Activated CD8-positive, alpha-beta T cell treated with anti-CD3 and anti-CD28 coated beads for 36 hours (primary cell): Measurements from ENCODE around the gene CLEC4E. TPM values are rescaled to one million over a fixed set of nuclear protein-coding genes. Genes with fewer than 3 reads are reported as not detected.

Source experiments
- ATAC-seq: fragments of 200-7000 bp; cut with Tn5 transposase; one replicate; pipeline ENCODE4 v1.10.0; 2021; ENCODE audit warnings: mild to moderate bottlenecking, moderate library complexity
- CTCF ChIA-PET: fragments of 350-600 bp; sonication (Branson Sonifier 250); formaldehyde crosslinking; loops from one replicate; lab custom pipeline; 2021; ENCODE audit warnings: antibody characterized with exemption; lab: Charles Lee
- POLR2A ChIA-PET: fragments of 350-600 bp; sonication (Branson Sonifier 250); formaldehyde crosslinking; loops from one replicate; lab custom pipeline; 2021; ENCODE audit warnings: antibody characterized with exemption; lab: Charles Lee
- DNase-seq: peaks from one replicate; pipeline ENCODE4 v3.0.0-alpha.2; 2020
- H3K27ac Mint-ChIP-seq: one replicate; pipeline ENCODE4 v1.8.0; 2021; ENCODE audit warnings: mild to moderate bottlenecking, mixed read lengths
- H3K27me3 Mint-ChIP-seq: one replicate; pipeline ENCODE4 v1.8.0; 2021; ENCODE audit warnings: mixed read lengths
- H3K36me3 Mint-ChIP-seq: one replicate; pipeline ENCODE4 v1.8.0; 2021; ENCODE audit warnings: low read depth, mixed read lengths
- H3K4me1 Mint-ChIP-seq: one replicate; pipeline ENCODE4 v1.8.0; 2021; ENCODE audit warnings: low read depth, mixed read lengths
- H3K4me3 Mint-ChIP-seq: one replicate; pipeline ENCODE4 v1.8.0; 2021; ENCODE audit warnings: mild to moderate bottlenecking, moderate library complexity, mixed read lengths
- H3K9me3 Mint-ChIP-seq: one replicate; pipeline ENCODE4 v1.8.0; 2021; ENCODE audit warnings: mixed read lengths
- CTCF ChIP-seq: fragments of 200-600 bp; IDR thresholded peaks from one replicate; pipeline ENCODE4 v1.8.0; 2022; ENCODE audit warnings: antibody characterized with exemption, mild to moderate bottlenecking
- intact Hi-C: fragments of 100-400 bp; cut with micrococcal nuclease; formaldehyde crosslinking; loops from one replicate; pipeline ENCODE4 v1.10.0; 2022
- total RNA-seq, 2 experiments: library from RNA; stranded (reverse); gene quantifications; one replicate each; pipeline ENCODE4 v1.2.3, GENCODE V29; 2021

Gene CLEC4E
- total RNA-seq, 2 experiments from 2014 or later, result not detected

- no peak for TF ChIP-seq CTCF
- intact Hi-C loops, result loop anchor here (2.0 kb wide), 1 partner anchor 156 kb away; no protein-coding TSS in a partner anchor
- POLR2A ChIA-PET, result interaction anchor here (0.6 kb wide), 1 partner anchor 16 kb away, joined by 4 read pairs; no protein-coding TSS in a partner anchor
Measured at GRCh38 chr12:8493084-8493483, 47.6 kb downstream of the CLEC4E start.

GRCh38 chr12:8491646-8492530, 48.8 kb downstream of the CLEC4E start:
- Mint-ChIP-seq H3K4me3 (no peak overlapping the region), H3K9me3 (no peaks in the 10 kb centered on the region), H3K36me3 (peaks cover 2% of the 10 kb centered on the region), H3K4me1 (peaks cover 28% of the 10 kb centered on the region), H3K27me3 (peaks cover 9% of the 10 kb centered on the region), H3K27ac (peak overlapping the region; percentile 66)
- ATAC-seq, result peak; percentile 40
- TF ChIP-seq CTCF, result no peak
- DNase-seq, result no peak
- intact Hi-C loops, result loop anchor here (2.0 kb wide), 1 partner anchor 157 kb away; no protein-coding TSS in a partner anchor
- ChIA-PET CTCF (interaction anchor here (0.8 to 5.3 kb wide), 5 partner anchors 9 to 383 kb away, joined by 3 to 22 read pairs (median 3); no protein-coding TSS in a partner anchor), POLR2A (no interaction called here)

More at GRCh38 chr12:8493084-8493483, 47.6 kb downstream of the CLEC4E start:
- ATAC-seq (peak; percentile 91), DNase-seq (peak; percentile 82)
- H3K27me3 Mint-ChIP-seq, result peaks cover 11% of the 10 kb centered on the region
- peaks cover 2% of the 10 kb centered on the region for H3K36me3 Mint-ChIP-seq
- peak overlapping the region; percentile 66 for H3K27ac Mint-ChIP-seq
- H3K9me3 Mint-ChIP-seq, result no peaks in the 10 kb centered on the region
- H3K4me1 Mint-ChIP-seq, result peaks cover 28% of the 10 kb centered on the region
- H3K4me3 Mint-ChIP-seq, result peak overlapping the region; percentile 2
- CTCF ChIA-PET, result interaction anchor here (1.6 to 5.3 kb wide), 2 partner anchors 10 to 51 kb away, joined by 5 to 22 read pairs; no protein-coding TSS in a partner anchor

Other genes starting within 250 kb of the CLEC4E start
- not detected for gene CLEC6A, start 84.9 kb downstream of the CLEC4E start, total RNA-seq
- not detected for gene CLEC4D, start 27.4 kb downstream of the CLEC4E start, total RNA-seq
- gene AICDA, start 72.0 kb upstream of the CLEC4E start, total RNA-seq, result not detected
- gene MFAP5, start 121.9 kb upstream of the CLEC4E start, total RNA-seq, result not detected
- 1 to 10 TPM; 7.7 to 8.6 TPM for gene RIMKLB, start 157.1 kb upstream of the CLEC4E start, total RNA-seq